Left ventricle myocardium superior (tissue), 1 donor: ENCODE results near the gene AP2A1. TPM values are rescaled to one million over a fixed set of nuclear protein-coding genes. Genes with fewer than 3 reads are reported as not detected.
A peak's percentile ranks its signal among the peaks of the same experiment; 100 is the strongest.
"Not testable (repeated sequence)": the region's sequence is repeated elsewhere in the genome, so short reads cannot be mapped to it uniquely, and the experiment has no call there.

ENCODE experiments used
- ATAC-seq: fragments of 200-7000 bp; cut with Tn5 transposase; one replicate; pipeline ENCODE4 v1.9.1; 2020; ENCODE audit warnings: mild to moderate bottlenecking, moderate library complexity
- DNase-seq: peaks from one replicate; pipeline ENCODE4 v3.0.0-alpha.2; 2020
- intact Hi-C: fragments of 100-400 bp; cut with micrococcal nuclease; formaldehyde crosslinking; loops from one replicate; pipeline ENCODE4 v1.11.0; 2022
- total RNA-seq: library from RNA; stranded (reverse); fragmentation: NEBNext Ultra II Directional; extraction: Animal tissue kit (Norgen Biotek cat#: 25700); gene quantifications from one replicate; pipeline ENCODE4 v1.2.1, GENCODE V29; 2021
- donor health status: DM: no; HTN: yes; CAD: no; lungs with severe emphysema.

AP2A1 gene
- total RNA-seq, 1 donor from 2014 or later: 73.1 TPM

DNA sequence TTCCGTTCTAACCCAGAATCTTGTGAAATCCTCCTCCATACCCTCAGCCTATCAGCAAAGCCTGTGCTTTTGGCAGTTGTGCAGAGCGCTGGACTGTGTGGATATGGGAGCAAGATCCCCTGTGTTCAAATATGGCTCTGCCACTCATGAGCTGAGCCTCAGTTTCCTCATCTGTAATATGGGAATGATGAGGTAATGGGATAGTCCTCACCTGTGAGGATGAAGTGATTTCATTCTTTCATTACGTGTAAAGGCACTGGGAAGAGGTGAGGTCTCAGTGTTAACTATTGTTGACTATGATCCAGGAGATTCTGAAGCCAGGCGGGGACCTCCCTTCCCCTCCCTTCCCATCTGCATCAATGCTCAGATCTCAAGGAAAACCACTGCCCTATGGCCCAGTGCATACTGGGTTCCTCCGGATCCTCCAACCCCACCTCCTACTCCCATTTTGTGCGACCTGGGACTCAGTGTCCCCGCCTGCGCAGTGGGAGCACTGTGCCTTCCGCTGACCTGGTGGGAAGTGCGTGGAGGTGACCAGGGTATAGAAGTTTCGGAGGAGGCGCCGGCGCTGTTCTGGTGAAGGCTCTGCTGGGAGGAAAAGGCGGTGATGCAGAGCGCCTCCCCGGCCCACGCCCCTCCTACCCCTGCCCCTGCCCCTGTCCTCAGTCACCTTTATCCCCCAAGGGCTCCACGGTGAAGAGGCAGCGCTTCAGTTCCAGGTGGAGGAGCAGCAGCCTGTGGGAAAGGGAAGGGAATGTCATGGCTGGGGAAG lies 41.3 kb downstream of the AP2A1 start:
- DNase-seq: no peak
- intact Hi-C loops: no loop called here
- ATAC-seq: no peak

DNA sequence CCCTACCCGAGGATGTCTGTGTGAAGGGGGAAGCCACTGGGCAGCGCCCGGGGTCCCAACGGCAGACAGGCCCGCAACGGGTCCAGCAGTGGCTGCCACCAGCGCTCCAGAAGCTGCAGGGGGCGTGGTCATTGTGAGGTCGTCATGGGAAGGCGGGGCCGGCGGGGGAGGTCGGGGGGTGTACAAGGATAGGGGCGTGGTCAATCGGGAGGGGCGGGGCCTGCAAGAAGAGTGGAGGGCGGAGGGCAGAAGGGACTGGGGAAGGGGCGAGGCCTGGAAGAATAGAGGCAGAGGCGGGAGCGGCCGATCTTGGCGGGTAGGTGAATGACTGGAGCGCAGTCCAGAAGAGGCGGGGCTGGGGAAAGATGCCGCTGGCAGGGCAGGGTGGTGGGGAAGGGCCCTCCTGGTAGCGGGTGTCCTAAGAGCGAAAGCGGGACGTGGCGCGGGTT lies 41.9 kb downstream of the AP2A1 start:
- DNase-seq (peak; percentile 96), ATAC-seq (peak; percentile 78)
- intact Hi-C loops: no loop called here

- intact Hi-C loops: no loop called here
Measured at GRCh38 chr19:49809160-49809940, 42.5 kb downstream of the AP2A1 start.

GRCh38 chr19:49809941-49810389 lies 43.2 kb downstream of the AP2A1 start:
- intact Hi-C loops: no loop called here
- DNase-seq: no peak
- ATAC-seq: no peak

More at GRCh38 chr19:49809160-49809940, 42.5 kb downstream of the AP2A1 start:
- peak; percentile 60 for ATAC-seq
- DNase-seq: peak; percentile 81

GRCh38 chr19:49811328-49811727 lies 44.5 kb downstream of the AP2A1 start:
- no peak for DNase-seq
- intact Hi-C loops: no loop called here
- no peak for ATAC-seq

- ATAC-seq (no peak), DNase-seq (no peak)
- intact Hi-C loops: no loop called here
Measured at GRCh38 chr19:49812452-49812996, 45.7 kb downstream of the AP2A1 start.

- intact Hi-C loops: no loop called here
- DNase-seq: peak; percentile 97
- ATAC-seq: peak; percentile 68
Measured at GRCh38 chr19:49812997-49813861, 46.4 kb downstream of the AP2A1 start, which contains the start of gene FUZ. Gene FUZ (minus strand): TSS chr19:49813292. CDS start chr19:49813106, 186 bp downstream.

DNA sequence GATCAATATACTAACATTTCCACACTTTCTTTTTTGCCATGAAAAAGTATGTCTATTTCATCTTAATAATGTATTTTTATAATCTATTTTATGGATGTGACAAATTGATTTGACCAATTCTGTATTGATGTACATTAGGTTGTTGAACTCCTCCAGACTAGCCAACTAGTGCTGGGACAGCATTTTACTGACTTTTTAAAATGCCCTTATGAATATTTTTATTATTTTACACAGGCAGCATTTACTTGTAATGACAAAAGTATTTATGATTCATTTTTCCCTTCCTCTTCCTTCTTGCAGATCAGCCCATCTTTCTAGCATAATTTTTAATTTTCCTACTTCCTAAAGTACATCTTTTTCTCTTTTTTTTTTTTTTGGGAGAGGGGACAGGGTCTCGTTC lies 47.2 kb downstream of the AP2A1 start:
- ATAC-seq (no peak), DNase-seq (no peak)
- intact Hi-C loops: no loop called here

DNA sequence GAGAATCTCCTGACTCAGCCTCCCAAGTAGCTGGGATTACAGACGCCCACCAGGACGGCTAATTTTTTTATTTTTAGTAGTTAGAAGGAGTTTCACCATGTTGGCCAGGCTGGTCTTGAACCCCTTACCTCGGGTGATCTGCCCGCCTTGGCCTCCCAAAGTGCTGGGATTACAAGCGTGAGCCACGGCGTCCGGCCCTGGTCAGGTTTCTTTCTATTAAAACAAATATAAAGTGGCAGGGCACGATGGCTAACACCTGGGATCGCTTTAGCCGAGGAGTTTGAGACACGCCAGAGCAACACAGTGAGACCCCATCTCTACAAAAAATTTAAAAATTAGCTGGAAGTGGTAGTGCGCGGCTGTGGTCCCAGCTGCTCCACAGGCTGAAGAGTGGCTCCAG lies 49.8 kb downstream of the AP2A1 start:
- DNase-seq (no peak), ATAC-seq (no peak)
- intact Hi-C loops: no loop called here

GRCh38 chr19:49817964-49818648 lies 51.3 kb downstream of the AP2A1 start, which contains the start of gene MED25:
Gene MED25 (plus strand): TSS chr19:49818289. CDS start chr19:49818342, 53 bp downstream.
- intact Hi-C loops: no loop called here

GRCh38 chr19:49818649-49819370 lies 52.0 kb downstream of the AP2A1 start:
- intact Hi-C loops: no loop called here
- no peak for DNase-seq
- ATAC-seq: no peak

More at GRCh38 chr19:49817964-49818648, 51.3 kb downstream of the AP2A1 start, which contains the start of gene MED25:
- peak; percentile 93 for DNase-seq
- peak; percentile 72 for ATAC-seq

GRCh38 chr19:49819452-49820115 lies 52.8 kb downstream of the AP2A1 start:
- intact Hi-C loops, ATAC-seq, DNase-seq: not testable (repeated sequence)

GRCh38 chr19:49820125-49820524 lies 53.3 kb downstream of the AP2A1 start:
- ATAC-seq: peak; percentile 40
- no peak for DNase-seq
- intact Hi-C loops: no loop called here

DNA sequence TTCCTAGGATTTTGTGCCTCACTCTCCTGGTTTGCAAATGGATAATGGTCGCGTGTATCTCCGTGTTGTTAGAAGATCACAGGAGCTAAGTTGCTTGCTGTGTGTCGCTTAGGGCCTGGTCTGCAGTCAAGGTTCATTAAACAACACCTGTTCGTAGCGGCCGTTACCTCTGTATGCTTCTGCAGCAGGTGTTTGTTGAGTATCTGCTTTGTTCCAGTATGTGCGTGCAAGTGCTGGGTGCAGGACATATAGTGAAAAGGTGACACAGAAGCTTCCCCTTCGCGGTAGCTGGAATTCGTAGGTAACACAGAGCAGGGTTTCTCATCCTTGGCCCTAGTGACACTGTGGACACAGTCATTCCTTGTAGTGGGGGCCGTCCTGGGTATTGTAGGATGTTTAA lies 56.7 kb downstream of the AP2A1 start:
- no peak for ATAC-seq
- DNase-seq: no peak
- intact Hi-C loops: no loop called here

DNA sequence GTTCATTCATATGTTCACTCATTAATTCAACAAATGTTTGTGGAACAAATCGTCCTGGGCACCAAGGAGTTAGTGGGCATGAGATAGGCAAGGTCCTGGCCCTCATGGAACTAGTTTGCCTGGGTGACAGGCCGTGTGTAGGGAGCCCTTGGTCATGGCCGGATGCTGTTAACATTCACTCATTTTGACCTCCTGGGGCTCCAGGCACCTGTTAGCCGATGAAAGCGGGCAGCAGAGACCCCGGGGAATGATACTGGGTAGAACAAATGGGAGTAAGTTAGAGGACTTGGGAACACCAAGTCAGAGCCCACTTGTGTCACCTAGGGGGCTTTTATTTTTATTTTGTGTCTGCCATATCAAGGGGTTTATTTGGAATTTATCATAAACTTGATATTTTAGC lies 57.9 kb downstream of the AP2A1 start:
- intact Hi-C loops: no loop called here
- DNase-seq (no peak), ATAC-seq (no peak)

- ATAC-seq (no peak), DNase-seq (no peak)
- intact Hi-C loops: no loop called here
Measured at GRCh38 chr19:49827034-49827433, 60.2 kb downstream of the AP2A1 start.

DNA sequence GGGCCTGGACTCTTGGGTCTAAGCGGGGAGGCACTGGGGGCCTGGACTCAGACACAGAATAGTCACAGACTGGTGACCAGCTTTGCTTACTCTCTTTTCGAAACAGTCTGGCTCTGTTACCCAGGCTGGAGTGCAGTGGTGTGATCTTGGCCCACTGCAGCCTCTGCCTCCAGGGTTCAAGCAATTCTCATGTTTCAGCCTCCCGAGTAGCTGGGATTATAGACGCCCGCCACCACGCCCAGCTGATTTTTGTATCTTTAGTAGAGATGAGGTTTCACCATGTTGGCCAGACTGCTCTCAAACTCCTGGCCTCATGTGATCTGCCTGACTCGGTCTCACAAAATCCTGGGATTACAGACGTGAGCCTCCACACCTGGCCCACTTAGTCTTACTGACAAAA lies 62.4 kb downstream of the AP2A1 start:
- intact Hi-C loops: no loop called here
- DNase-seq (no peak), ATAC-seq (no peak)
